H1 (cell line): ENCODE results near the gene EIF4A2. TPM values are rescaled to one million over a fixed set of nuclear protein-coding genes. Genes with fewer than 3 reads are reported as not detected.

Source experiments
- CTCF ChIA-PET: fragments of 300-600 bp; sonication (Branson Sonifier 250); formaldehyde crosslinking; loops from one replicate; lab custom pipeline; 2021; ENCODE audit not compliant: partially characterized antibody; lab: Charles Lee
- POLR2A ChIA-PET: fragments of 300-600 bp; sonication (Branson Sonifier 250); formaldehyde crosslinking; loops from one replicate; lab custom pipeline; 2021; ENCODE audit warnings: inconsistent platforms; ENCODE audit not compliant: partially characterized antibody; lab: Charles Lee
- DNase-seq, 2 experiments: peaks; one replicate each; pipeline versions ENCODE4 v3.0.0 to v3.0.0-alpha.2; 2010 to 2022; ENCODE audit warnings: low spot score in 2 of 2, low read depth in 1 of 2, mixed read lengths in 1 of 2
- FAIRE-seq: peaks from 2 replicates; lab custom pipeline; 2011; peaks lifted over from hg19 to GRCh38; lab: Jason Lieb, UNC
- H2AFZ ChIP-seq: 2 replicates; pipeline ENCODE4 v1.8.1; 2012; ENCODE audit warnings: low read length, inconsistent platforms
- H2AK5ac ChIP-seq: 2 replicates; pipeline ENCODE4 v1.6.1; 2013; ENCODE audit warnings: low read depth, low read length
- H2BK120ac ChIP-seq: replicated peaks from 2 replicates; pipeline ENCODE3; 2013; ENCODE audit warnings: low read depth, low read length, inconsistent platforms
- H2BK12ac ChIP-seq: 2 replicates; pipeline ENCODE4 v1.6.1; 2013; ENCODE audit warnings: low read depth, low read length
- H2BK15ac ChIP-seq: 2 replicates; pipeline ENCODE4 v1.6.1; 2013; ENCODE audit warnings: low read length
- H2BK20ac ChIP-seq: 2 replicates; pipeline ENCODE4 v1.6.1; 2013; ENCODE audit warnings: low read length
- H2BK5ac ChIP-seq: 2 replicates; pipeline ENCODE4 v1.6.1; 2013; ENCODE audit warnings: low read depth, low read length
- H3K14ac ChIP-seq: 2 replicates; pipeline ENCODE4 v1.6.1; 2013; ENCODE audit warnings: inconsistent platforms; ENCODE audit not compliant: insufficient read length
- H3K18ac ChIP-seq: 2 replicates; pipeline ENCODE4 v1.6.1; 2013; ENCODE audit warnings: low read length; ENCODE audit errors: extremely low read depth
- H3K23ac ChIP-seq: 2 replicates; pipeline ENCODE4 v1.6.1; 2013; ENCODE audit warnings: inconsistent platforms; ENCODE audit not compliant: insufficient read length
- H3K23me2 ChIP-seq: 2 replicates; pipeline ENCODE4 v1.6.1; 2013; ENCODE audit warnings: low read depth, low read length
- H3K27ac ChIP-seq: 2 replicates; pipeline ENCODE4 v1.6.1; 2011; ENCODE audit warnings: low read depth, low read length, inconsistent platforms
- H3K27me3 ChIP-seq, 4 experiments: replicated peaks in 1 of 4; 1 replicate in 1 of 4; 2 replicates in 3 of 4; pipeline versions ENCODE4 v1.6.1 to v1.8.1; 2011 to 2013; ENCODE audit warnings: low read length in 3 of 4, mild to moderate bottlenecking in 3 of 4, inconsistent platforms in 2 of 4, mixed read lengths in 2 of 4, moderate library complexity in 1 of 4; ENCODE audit not compliant: control insufficient read depth in 3 of 4, insufficient read depth in 3 of 4; ENCODE audit errors: extremely low read depth in 1 of 4
- H3K36me3 ChIP-seq, 4 experiments: 2 replicates each; pipeline versions ENCODE4 v1.6.1 to v1.8.1; 2011 to 2013; ENCODE audit warnings: mild to moderate bottlenecking in 4 of 4, low read length in 3 of 4, moderate library complexity in 2 of 4, control low read depth in 1 of 4, inconsistent platforms in 1 of 4; ENCODE audit not compliant: insufficient read depth in 4 of 4, control insufficient read depth in 2 of 4
- H3K4ac ChIP-seq: replicated peaks from 2 replicates; pipeline ENCODE3; 2013; ENCODE audit warnings: low read length, low read depth, mixed read lengths, inconsistent platforms; ENCODE audit not compliant: insufficient read length
- H3K4me1 ChIP-seq, 4 experiments: replicated peaks in 1 of 4; 1 replicate in 1 of 4; 2 replicates in 3 of 4; pipeline versions ENCODE4 v1.6.1 to v1.8.1; 2011 to 2013; ENCODE audit warnings: low read length in 3 of 4, inconsistent platforms in 2 of 4, mixed read lengths in 1 of 4; ENCODE audit not compliant: insufficient read depth in 4 of 4, control insufficient read depth in 3 of 4
- H3K4me2 ChIP-seq, 2 experiments: 2 replicates each; pipeline versions ENCODE4 v1.6.1 to v1.8.1; 2011 to 2013; ENCODE audit warnings: low read depth in 2 of 2, low read length in 2 of 2, control low read depth in 1 of 2, inconsistent platforms in 1 of 2, mild to moderate bottlenecking in 1 of 2; ENCODE audit not compliant: insufficient read depth in 1 of 2
- H3K4me3 ChIP-seq, 4 experiments: fragments of 200-600, 300-600 bp in 1 of 4; sonication (generic), shearing (Covaris generic), sonication (Bioruptor Twin) in 1 of 4; 2 replicates each; pipeline versions ENCODE4 v1.5.1 to v1.8.1; 2011 to 2016; ENCODE audit warnings: low read length in 4 of 4, low read depth in 3 of 4, control low read depth in 2 of 4, inconsistent platforms in 2 of 4, mild to moderate bottlenecking in 2 of 4, mixed read lengths in 1 of 4, moderate library complexity in 1 of 4; ENCODE audit not compliant: insufficient read depth in 2 of 4; ENCODE audit errors: extremely low read depth in 1 of 4
- H3K56ac ChIP-seq: replicated peaks from 2 replicates; pipeline ENCODE3; 2013; ENCODE audit warnings: low read depth, mild to moderate bottlenecking, mixed read lengths, low read length, inconsistent platforms; ENCODE audit not compliant: insufficient read length
- H3K79me1 ChIP-seq: 2 replicates; pipeline ENCODE4 v1.6.1; 2013; ENCODE audit warnings: low read depth, low read length, control low read depth
- H3K79me2 ChIP-seq, 2 experiments: 2 replicates each; pipeline versions ENCODE4 v1.6.1 to v1.8.1; 2012 to 2013; ENCODE audit warnings: low read length in 2 of 2, mild to moderate bottlenecking in 2 of 2, inconsistent platforms in 1 of 2; ENCODE audit not compliant: insufficient read depth in 2 of 2, control insufficient read depth in 1 of 2
- H3K9ac ChIP-seq, 4 experiments: replicated peaks in 1 of 4; 1 replicate in 1 of 4; 2 replicates in 3 of 4; pipeline versions ENCODE4 v1.6.1 to v1.8.1; 2011 to 2013; ENCODE audit warnings: low read depth in 3 of 4, low read length in 3 of 4, control low read depth in 2 of 4, mild to moderate bottlenecking in 2 of 4, moderate library complexity in 2 of 4, inconsistent platforms in 1 of 4; ENCODE audit errors: extremely low read depth in 1 of 4
- H3K9me3 ChIP-seq, 2 experiments: 2 replicates each; pipeline versions ENCODE4 v1.6.1 to v1.8.1; 2012 to 2013; ENCODE audit warnings: mild to moderate bottlenecking in 2 of 2, moderate library complexity in 2 of 2, control low read depth in 1 of 2, inconsistent platforms in 1 of 2, low read depth in 1 of 2, low read length in 1 of 2, mixed read lengths in 1 of 2; ENCODE audit not compliant: insufficient read depth in 2 of 2
- H4K20me1 ChIP-seq, 2 experiments: replicated peaks in 1 of 2; 2 replicates each; pipeline versions ENCODE3 to v1.8.1; 2011 to 2013; ENCODE audit warnings: inconsistent platforms in 2 of 2, low read length in 2 of 2, mild to moderate bottlenecking in 1 of 2; ENCODE audit not compliant: insufficient read depth in 2 of 2, control insufficient read depth in 1 of 2
- H4K5ac ChIP-seq: 2 replicates; pipeline ENCODE4 v1.6.1; 2013; ENCODE audit warnings: low read length, low read depth, mixed read lengths, inconsistent platforms; ENCODE audit not compliant: insufficient read length
- H4K8ac ChIP-seq: 2 replicates; pipeline ENCODE4 v1.8.0; 2013; ENCODE audit warnings: mild to moderate bottlenecking, moderate library complexity, low read length, inconsistent platforms; ENCODE audit not compliant: insufficient read depth; ENCODE audit errors: extremely low read depth
- H4K91ac ChIP-seq: replicated peaks from 2 replicates; pipeline ENCODE3; 2013; ENCODE audit warnings: low read length, mixed read lengths, inconsistent platforms; ENCODE audit not compliant: insufficient read length
- ASH2L ChIP-seq: fragments of 200-600, 300-600 bp; sonication (generic); IDR thresholded peaks from one replicate; pipeline ENCODE4 v1.7.1; 2017; ENCODE audit warnings: low read length
- BACH1 ChIP-seq: IDR thresholded peaks from 2 replicates; pipeline ENCODE4 v1.6.1; 2012; ENCODE audit warnings: low read length, improper control_type of control experiment
- EP300 ChIP-seq, 2 experiments: IDR thresholded peaks; 1 replicate in 1 of 2; 2 replicates in 1 of 2; pipeline ENCODE4 v1.6.1; 2011 to 2012; ENCODE audit warnings: low read depth in 2 of 2, low read length in 2 of 2, mild to moderate bottlenecking in 2 of 2, borderline replicate concordance in 1 of 2, inconsistent platforms in 1 of 2, moderate library complexity in 1 of 2
- EZH2 ChIP-seq: fragments of 200-600 bp; sonication (generic); IDR thresholded peaks from 2 replicates; pipeline ENCODE4 v1.7.1; 2012; ENCODE audit warnings: low read depth, mild to moderate bottlenecking, moderate library complexity, low read length, inconsistent platforms; ENCODE audit not compliant: severe bottlenecking
- HDAC6 ChIP-seq: IDR thresholded peaks from one replicate; pipeline ENCODE4 v1.7.1; 2012; ENCODE audit warnings: low read depth, mild to moderate bottlenecking, inconsistent platforms, low read length, moderate library complexity
- MAFK ChIP-seq: IDR thresholded peaks from 2 replicates; pipeline ENCODE4 v1.6.1; 2012; ENCODE audit warnings: low read depth, mild to moderate bottlenecking, improper control_type of control experiment, low read length
- NANOG ChIP-seq: IDR thresholded peaks from 2 replicates; pipeline ENCODE4 v1.6.1; 2011; ENCODE audit warnings: low read length, low read depth, mild to moderate bottlenecking, inconsistent platforms; ENCODE audit not compliant: insufficient read depth, poor library complexity, severe bottlenecking
- POLR2A ChIP-seq, 2 experiments: IDR thresholded peaks; 1 replicate in 1 of 2; 2 replicates in 1 of 2; pipeline ENCODE4 v1.6.1; 2011; ENCODE audit warnings: low read depth in 2 of 2, low read length in 2 of 2, mild to moderate bottlenecking in 2 of 2; ENCODE audit errors: control extremely low read depth in 1 of 2
- RNF2 ChIP-seq: fragments of 200-900, 300-1000 bp; sonication (generic); IDR thresholded peaks from 2 replicates; pipeline ENCODE4 v1.7.1; 2016; ENCODE audit warnings: borderline replicate concordance, low read depth, mild to moderate bottlenecking, antibody characterized with exemption, low read length; ENCODE audit not compliant: poor library complexity, severe bottlenecking; ENCODE audit errors: missing control alignments
- SIX5 ChIP-seq: IDR thresholded peaks from 2 replicates; pipeline ENCODE4 v1.6.1; 2011; ENCODE audit warnings: mild to moderate bottlenecking, low read depth, low read length
- SP1 ChIP-seq: IDR thresholded peaks from 2 replicates; pipeline ENCODE4 v1.6.1; 2011; ENCODE audit warnings: low read depth, low read length
- SRF ChIP-seq: IDR thresholded peaks from 2 replicates; pipeline ENCODE4 v1.6.1; 2011; ENCODE audit warnings: mild to moderate bottlenecking, low read depth, low read length, moderate library complexity
- WGBS, 2 experiments: shearing (Covaris generic) in 1 of 2; methylation state at CpG; one replicate each; pipeline versions ENCODE4 v1.1.6 to v1.1.7; 2013 to 2015; ENCODE audit warnings: low lambda C conversion rate in 2 of 2, mixed read lengths in 2 of 2, inconsistent platforms in 1 of 2, low coverage in 1 of 2, missing lambda C conversion rate in 1 of 2; ENCODE audit not compliant: insufficient replicate concordance in 2 of 2, insufficient coverage in 1 of 2, insufficient read length in 1 of 2; ENCODE audit errors: extremely low coverage in 1 of 2, missing lambda C conversion rate in 1 of 2; 5-methylcytosine and 5-hydroxymethylcytosine counted together
- polyA plus RNA-seq, 7 experiments: library from polyadenylated mRNA; depleted of rRNA in 3 of 7; stranded (reverse) in 5 of 7; unstranded in 2 of 7; fragments of >200 nt in 5 of 7; fragments of 200-250 nt in 2 of 7; gene quantifications; 1 replicate in 5 of 7; 2 replicates in 1 of 7; 4 replicates in 1 of 7; pipeline versions ENCODE4 v1.2.1 to v1.2.3, GENCODE V29; 2011 to 2013; ENCODE audit warnings: missing spikeins in 2 of 7, mixed read lengths in 2 of 7
- total RNA-seq: library from RNA; stranded (reverse); fragmentation: NEBNext Ultra II Directional; extraction: Animal tissue kit (Norgen Biotek cat#: 25700); gene quantifications from 2 replicates; pipeline ENCODE4 v1.2.1, GENCODE V29; 2021

EIF4A2 gene
- total and polyA plus RNA-seq, 2 of the 8 experiments (the other 6 are each of a cell fraction or from before 2014, with no cell fraction given) = 527 to 604 TPM

DNA sequence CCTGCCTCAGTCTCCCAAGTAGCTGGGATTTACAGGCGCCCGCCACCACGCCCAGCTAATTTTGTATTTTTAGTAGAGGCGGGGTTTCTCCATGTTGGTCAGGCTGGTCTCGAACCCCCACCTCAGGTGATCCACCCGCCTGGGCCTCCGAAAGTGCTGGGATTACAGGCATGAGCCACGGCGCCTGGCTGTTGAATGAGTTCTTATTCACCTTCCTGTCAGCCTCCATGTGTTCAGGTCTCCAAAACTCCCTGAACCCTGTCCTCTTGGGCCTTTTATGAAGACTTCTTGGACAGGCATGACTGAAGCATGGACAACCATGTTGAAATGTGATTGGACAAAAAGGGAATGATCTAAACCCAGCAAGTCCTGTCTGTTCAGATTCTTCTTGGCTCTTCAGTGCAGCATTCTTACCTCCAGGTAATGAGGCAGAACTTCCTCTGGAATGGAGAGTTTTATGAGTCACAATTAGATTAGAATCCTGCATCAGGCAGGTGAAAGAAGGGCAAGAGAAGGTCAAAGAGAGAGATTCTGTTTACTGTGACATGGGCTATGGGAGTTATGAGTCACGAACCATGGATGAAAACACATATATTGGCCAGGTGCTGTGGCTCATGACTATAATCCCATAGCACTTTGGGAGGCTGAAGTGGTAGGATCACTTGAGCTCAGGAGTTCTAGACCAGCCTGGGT lies 23.1 kb upstream of the EIF4A2 start:
- H4K91ac ChIP-seq = no peak overlapping the region
- H4K8ac ChIP-seq = no peak overlapping the region
- POLR2A ChIA-PET = interaction anchor here (0.7 to 7.3 kb wide), 4 partner anchors 11 to 24 kb away, joined by 3 to 54 read pairs (median 7); partner anchors contain the start of gene EIF4A2
- H3K9ac ChIP-seq = no peak overlapping the region
- H2BK20ac ChIP-seq = no peak overlapping the region; the same call in 1 of the 2 replicates
- CTCF ChIA-PET = interaction anchor here (1.5 kb wide), 1 partner anchor 145 kb away, joined by 6 read pairs; no protein-coding TSS in a partner anchor
- no peak overlapping the region for H2AK5ac ChIP-seq
- H2AFZ ChIP-seq = no peak overlapping the region
- H3K4ac ChIP-seq = no peak overlapping the region
- no peak overlapping the region for H2BK5ac ChIP-seq
- no peak overlapping the region for H4K5ac ChIP-seq
- no peak overlapping the region for H3K56ac ChIP-seq
- H2BK15ac ChIP-seq = no peak overlapping the region
- no peaks in the 10 kb centered on the region for H3K36me3 ChIP-seq
- no peak overlapping the region for H3K4me3 ChIP-seq
- WGBS, 2 experiments = 93% methylated on average over 10 of the region's 10 CpGs; no CpG with 5 or more reads in 1 of the 2 experiments
- FAIRE-seq = no peak
- H4K20me1 ChIP-seq = no peaks in the 10 kb centered on the region
- no peaks in the 10 kb centered on the region for H3K79me2 ChIP-seq
- H3K23me2 ChIP-seq = no peaks in the 10 kb centered on the region
- no peaks in the 10 kb centered on the region for H3K79me1 ChIP-seq
- H2BK12ac ChIP-seq = no peak overlapping the region
- H3K4me1 ChIP-seq = no peaks in the 10 kb centered on the region
- H3K27ac ChIP-seq = no peak overlapping the region
- no peak for DNase-seq
- H3K14ac ChIP-seq = no peak overlapping the region
- no peaks in the 10 kb centered on the region for H3K27me3 ChIP-seq
- no peak overlapping the region for H3K23ac ChIP-seq
- no peaks in the 10 kb centered on the region for H3K9me3 ChIP-seq
- no peak overlapping the region for H3K4me2 ChIP-seq
- no peak overlapping the region for H2BK120ac ChIP-seq
- H3K18ac ChIP-seq = no peak overlapping the region
- TF ChIP-seq POLR2A (IDR thresholded peaks at IDR 0.05; ENCODE audit: control extremely low read depth in 1 of 2, low read depth in 2 of 2, low read length in 2 of 2) (no peak), ASH2L (no peak), RNF2 (no peak), NANOG (no peak), SP1 (no peak), EP300 (IDR thresholded peaks at IDR 0.05; ENCODE audit: borderline replicate concordance in 1 of 2, low read depth in 2 of 2, low read length in 2 of 2) (no peak), EZH2 (no peak), MAFK (no peak), SIX5 (no peak), HDAC6 (no peak), SRF (no peak), BACH1 (no peak)
